ENCODE data around the gene PSMB11. TPM values are rescaled to one million over a fixed set of nuclear protein-coding genes. Genes with fewer than 3 reads are reported as not detected.

Gene PSMB11
- total RNA-seq, 4 donors from 2014 or later = not detected

DNA sequence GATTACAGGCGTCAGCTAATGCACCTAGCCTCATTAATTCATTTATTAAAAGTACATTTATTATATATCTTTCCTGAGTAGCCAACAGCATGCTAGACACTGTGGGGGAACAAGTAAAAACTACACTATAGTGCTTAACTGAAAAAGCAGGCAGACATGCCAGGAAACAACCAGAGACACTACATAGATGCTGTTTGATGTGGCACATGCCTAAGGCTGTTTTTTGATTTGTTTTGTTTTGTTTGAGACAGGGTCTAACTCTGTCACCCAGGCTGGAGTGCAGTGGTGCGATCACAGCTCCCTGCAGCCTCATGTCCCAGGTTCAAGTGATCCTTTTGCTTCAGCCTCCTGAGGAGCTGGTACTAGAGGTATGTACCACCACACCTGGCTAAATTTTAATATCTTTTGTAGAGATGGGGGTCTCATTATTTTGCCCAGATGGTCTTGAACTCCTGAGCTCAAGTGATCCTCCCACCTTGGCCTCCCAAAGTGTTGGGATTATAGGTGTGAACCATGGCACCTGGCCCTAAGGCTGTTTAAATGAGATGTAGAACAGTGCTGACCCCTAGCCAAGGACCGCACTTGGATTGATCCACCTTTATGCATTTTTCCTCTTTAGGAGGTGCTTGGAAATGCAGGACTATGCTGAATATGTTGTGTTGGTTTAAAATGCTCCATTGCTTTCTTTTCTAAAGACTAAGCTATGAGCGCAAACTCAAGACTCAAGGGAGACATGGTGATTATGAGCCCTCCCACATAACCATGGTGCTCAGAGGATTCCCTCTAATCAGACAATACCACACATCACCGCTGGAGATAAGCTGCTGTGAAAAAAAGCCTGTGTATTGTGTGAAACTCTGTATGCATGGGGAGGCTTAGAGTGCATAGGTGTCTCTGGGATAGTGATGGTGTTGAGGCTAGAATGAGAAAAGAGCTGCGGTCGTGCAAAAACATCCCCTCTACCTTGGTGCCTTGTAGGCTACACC, 21.6 kb upstream of the PSMB11 start:
- TF ChIP-seq, protein P1, sequence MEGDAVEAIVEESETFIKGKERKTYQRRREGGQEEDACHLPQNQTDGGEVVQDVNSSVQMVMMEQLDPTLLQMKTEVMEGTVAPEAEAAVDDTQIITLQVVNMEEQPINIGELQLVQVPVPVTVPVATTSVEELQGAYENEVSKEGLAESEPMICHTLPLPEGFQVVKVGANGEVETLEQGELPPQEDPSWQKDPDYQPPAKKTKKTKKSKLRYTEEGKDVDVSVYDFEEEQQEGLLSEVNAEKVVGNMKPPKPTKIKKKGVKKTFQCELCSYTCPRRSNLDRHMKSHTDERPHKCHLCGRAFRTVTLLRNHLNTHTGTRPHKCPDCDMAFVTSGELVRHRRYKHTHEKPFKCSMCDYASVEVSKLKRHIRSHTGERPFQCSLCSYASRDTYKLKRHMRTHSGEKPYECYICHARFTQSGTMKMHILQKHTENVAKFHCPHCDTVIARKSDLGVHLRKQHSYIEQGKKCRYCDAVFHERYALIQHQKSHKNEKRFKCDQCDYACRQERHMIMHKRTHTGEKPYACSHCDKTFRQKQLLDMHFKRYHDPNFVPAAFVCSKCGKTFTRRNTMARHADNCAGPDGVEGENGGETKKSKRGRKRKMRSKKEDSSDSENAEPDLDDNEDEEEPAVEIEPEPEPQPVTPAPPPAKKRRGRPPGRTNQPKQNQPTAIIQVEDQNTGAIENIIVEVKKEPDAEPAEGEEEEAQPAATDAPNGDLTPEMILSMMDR (IDR thresholded peaks at IDR 0.05; ENCODE audit: low read depth) = no peak

DNA sequence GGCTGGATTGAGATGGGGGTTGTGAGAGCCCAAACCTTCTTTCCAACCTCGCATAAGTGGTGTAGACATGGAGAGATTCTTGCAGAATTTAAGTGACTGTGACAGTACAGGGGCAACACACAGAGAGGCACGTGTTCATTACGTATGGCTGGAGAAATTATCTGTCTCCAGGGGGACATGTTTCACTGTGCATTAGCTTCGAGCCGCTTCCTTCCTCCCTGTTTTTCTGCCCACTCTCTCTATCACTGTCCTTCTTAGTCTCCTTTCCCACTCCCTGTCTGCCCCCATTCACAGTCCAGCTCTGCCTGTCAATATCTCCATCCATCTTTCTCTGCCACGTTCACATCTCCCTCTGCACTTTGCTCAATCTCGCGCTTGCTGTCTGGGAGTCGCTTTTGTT, 20.6 kb upstream of the PSMB11 start:
- TF ChIP-seq, protein P1 (IDR thresholded peaks at IDR 0.05; ENCODE audit: low read depth) = no peak

DNA sequence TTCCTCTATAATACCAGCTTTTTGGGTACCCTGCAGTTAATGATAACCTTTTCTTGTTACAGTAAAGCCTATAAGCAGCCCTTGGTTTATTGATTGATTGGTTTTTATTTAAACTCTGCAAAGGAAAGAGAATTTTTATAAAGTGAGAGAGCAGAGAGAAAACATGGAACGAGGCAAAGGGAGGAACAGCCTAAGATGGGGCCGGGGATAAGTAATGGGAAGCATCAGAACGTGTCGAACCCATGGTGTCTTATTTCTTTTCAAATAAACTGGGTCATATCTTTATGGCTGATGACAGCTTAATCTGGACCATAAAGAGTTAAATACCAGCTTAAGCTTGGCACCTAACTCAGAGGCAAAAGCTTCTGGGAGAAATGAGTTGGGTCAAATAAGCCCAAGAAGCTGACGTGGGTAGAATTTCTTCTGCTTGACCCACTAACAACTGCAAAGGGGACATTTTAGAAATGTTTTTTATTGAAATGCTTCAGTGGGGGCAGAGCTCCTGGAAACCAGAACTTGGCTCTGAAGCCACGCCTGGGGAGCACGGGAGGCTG, 20.0 kb upstream of the PSMB11 start:
- TF ChIP-seq, protein P1 (IDR thresholded peaks at IDR 0.05; ENCODE audit: low read depth) = no peak

DNA sequence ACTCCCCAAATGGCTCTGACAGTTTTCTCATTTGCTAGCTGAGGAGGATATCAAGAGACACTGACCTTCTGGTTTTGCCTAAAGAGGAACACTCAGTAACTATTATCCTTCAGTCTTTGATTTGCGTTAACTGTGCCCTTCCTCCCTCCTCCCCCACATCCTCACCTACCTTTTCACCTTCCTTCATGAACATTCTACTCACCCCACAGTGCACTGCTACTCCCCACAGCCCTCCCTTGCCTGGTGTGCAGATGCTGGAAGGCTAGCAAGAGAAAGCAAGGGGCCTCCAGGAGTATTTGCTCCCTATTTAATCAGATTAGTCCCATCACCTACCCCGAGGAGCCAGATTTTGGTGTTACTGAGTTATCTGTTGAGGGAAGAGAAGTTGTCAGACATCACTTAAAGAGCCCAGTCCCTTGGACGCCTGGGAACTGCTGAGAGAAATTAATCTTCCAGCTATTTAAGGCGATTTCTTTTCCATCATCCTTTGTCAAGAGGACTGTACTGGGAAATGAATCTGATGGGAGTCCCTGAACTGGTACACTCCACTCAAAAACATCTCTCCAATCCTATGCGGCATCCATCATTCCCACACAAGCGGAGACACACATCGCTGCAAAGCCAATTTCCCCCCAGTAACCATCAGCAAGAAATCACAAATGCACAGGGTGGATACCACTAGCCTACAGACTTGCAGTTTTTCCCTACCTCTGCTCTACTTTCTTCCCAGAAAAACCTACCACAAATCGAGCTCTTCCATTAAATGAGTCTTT, 18.8 kb upstream of the PSMB11 start:
- TF ChIP-seq, protein P1 (IDR thresholded peaks at IDR 0.05; ENCODE audit: low read depth) = no peak

DNA sequence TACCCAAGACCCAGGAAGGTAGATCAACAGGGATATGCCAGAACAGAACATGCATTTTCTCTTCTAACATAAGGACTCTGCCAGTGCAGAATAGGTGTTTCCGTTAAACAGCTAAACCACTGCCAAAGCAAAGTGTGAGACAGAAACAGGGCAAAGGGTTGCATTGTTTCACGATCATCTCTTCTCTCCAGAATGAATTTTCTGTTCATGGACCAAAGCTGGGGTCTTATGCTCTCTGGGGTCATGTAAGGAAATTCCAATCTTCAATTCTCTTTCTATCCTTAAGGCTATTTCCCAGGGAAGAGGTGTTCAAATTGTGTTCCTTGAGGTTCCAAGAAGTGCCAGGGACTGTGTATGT, 18.2 kb upstream of the PSMB11 start:
- TF ChIP-seq, protein P1 (IDR thresholded peaks at IDR 0.05; ENCODE audit: low read depth) = no peak

DNA sequence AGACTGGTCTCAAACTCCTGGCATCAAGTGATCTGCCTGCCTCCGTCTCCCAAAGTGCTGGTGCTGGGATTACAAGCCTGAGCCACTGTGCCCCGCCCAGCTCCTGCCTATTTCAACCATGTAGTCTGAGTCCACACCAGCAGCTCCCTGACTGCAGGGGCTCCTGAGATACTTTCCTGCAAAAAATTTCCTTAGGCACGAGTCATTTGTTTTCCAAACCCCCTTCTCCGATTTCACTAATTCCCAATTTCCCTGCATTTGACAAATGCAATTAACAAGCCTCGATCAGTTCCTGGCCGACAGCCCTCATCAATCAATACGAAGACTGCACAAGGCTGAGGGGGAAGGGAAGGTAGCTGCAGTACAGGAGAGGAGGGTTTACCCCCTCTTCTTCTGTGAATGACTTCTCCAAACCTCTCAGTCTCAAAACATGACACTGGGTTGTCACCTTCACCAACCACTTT, 17.4 kb upstream of the PSMB11 start:
- TF ChIP-seq, protein P1 (IDR thresholded peaks at IDR 0.05; ENCODE audit: low read depth) = no peak
